Renal cortical epithelial cell (primary cell): ENCODE data around the gene UBE2L3. TPM values are rescaled to one million over a fixed set of nuclear protein-coding genes. Genes with fewer than 3 reads are reported as not detected.
A peak's percentile ranks its signal among the peaks of the same experiment; 100 is the strongest.
"Not testable (repeated sequence)": the region's sequence is repeated elsewhere in the genome, so short reads cannot be mapped to it uniquely, and the experiment has no call there.

Experiments
- DNase-seq: peaks from one replicate; pipeline ENCODE4 v3.0.0-alpha.2; 2011; ENCODE audit warnings: low read depth
- total RNA-seq: library from RNA; depleted of rRNA; stranded (reverse); fragments of >200 nt; gene quantifications from 2 replicates; pipeline ENCODE4 v1.2.3, GENCODE V29; 2014

Gene UBE2L3
- total RNA-seq, 1 donor from 2014 or later: 38.8 TPM

- DNase-seq: no peak
These were observed 58.7 kb downstream of the UBE2L3 start for GRCh38 chr22:21626073-21626734.

GRCh38 chr22:21626735-21627469 is 59.4 kb downstream of the UBE2L3 start:
- DNase-seq: no peak

- no peak for DNase-seq
These were observed 61.1 kb downstream of the UBE2L3 start for GRCh38 chr22:21628386-21629254.

GRCh38 chr22:21629255-21630149 is 62.0 kb downstream of the UBE2L3 start, which contains the start of gene YDJC:
Gene YDJC (minus strand): TSS chr22:21630022. CDS start chr22:21630014, 8 bp downstream.
- DNase-seq: peak; percentile 84

- no peak for DNase-seq
These were observed 63.5 kb downstream of the UBE2L3 start for GRCh38 chr22:21631025-21631424.

- no peak for DNase-seq
These were observed 64.9 kb downstream of the UBE2L3 start, which contains the start of gene CCDC116 for GRCh38 chr22:21632237-21632895. Gene CCDC116 (plus strand): TSS chr22:21632760. CDS start chr22:21633182, 422 bp downstream.

GRCh38 chr22:21632931-21633330 is 65.4 kb downstream of the UBE2L3 start:
- DNase-seq: no peak

GRCh38 chr22:21633481-21633880 is 66.0 kb downstream of the UBE2L3 start:
- no peak for DNase-seq

- DNase-seq: no peak
These were observed 66.6 kb downstream of the UBE2L3 start for GRCh38 chr22:21634081-21634480.

GRCh38 chr22:21634844-21635243 is 67.3 kb downstream of the UBE2L3 start:
- DNase-seq: no peak

GRCh38 chr22:21635771-21636510 is 68.4 kb downstream of the UBE2L3 start:
- DNase-seq: no peak

- DNase-seq: no peak
These were observed 69.2 kb downstream of the UBE2L3 start for GRCh38 chr22:21636629-21637218.

- not testable (repeated sequence) for DNase-seq
These were observed 69.9 kb downstream of the UBE2L3 start for GRCh38 chr22:21637450-21637849.

- no peak for DNase-seq
These were observed 71.8 kb downstream of the UBE2L3 start for GRCh38 chr22:21639359-21639758.

- DNase-seq: no peak
These were observed 73.3 kb downstream of the UBE2L3 start for GRCh38 chr22:21640810-21641209.

GRCh38 chr22:21641417-21641788 is 73.9 kb downstream of the UBE2L3 start:
- peak; percentile 57 for DNase-seq

GRCh38 chr22:21641789-21642583 is 74.5 kb downstream of the UBE2L3 start, which contains the start of gene SDF2L1:
Gene SDF2L1 (plus strand): TSS chr22:21642302. CDS start chr22:21642337, 35 bp downstream.
- peak; percentile 94 for DNase-seq
